ENCODE results near the gene NTSR1.

The NTSR1 gene

GRCh38 chr20:62787321-62787720, 78.7 kb downstream of the NTSR1 start:
- DNase-seq (ENCODE audit: low read depth): no peak

GRCh38 chr20:62787866-62788265, 79.2 kb downstream of the NTSR1 start:
- DNase-seq (ENCODE audit: low read depth): no peak

- no peak for DNase-seq (ENCODE audit: low read depth)
These were observed 80.0 kb downstream of the NTSR1 start for GRCh38 chr20:62788607-62789006.

GRCh38 chr20:62790075-62790474, 81.4 kb downstream of the NTSR1 start:
- DNase-seq (ENCODE audit: low read depth): no peak

GRCh38 chr20:62791301-62792181, 82.9 kb downstream of the NTSR1 start:
- DNase-seq (ENCODE audit: low read depth): no peak

GRCh38 chr20:62792182-62792939, 83.7 kb downstream of the NTSR1 start:
- DNase-seq (ENCODE audit: low read depth): no peak

- no peak for DNase-seq (ENCODE audit: low read depth)
These were observed 84.5 kb downstream of the NTSR1 start for GRCh38 chr20:62792940-62793756.

GRCh38 chr20:62793757-62794006, 85.0 kb downstream of the NTSR1 start:
- DNase-seq (ENCODE audit: low read depth): no peak

- peak; percentile 82 for DNase-seq (ENCODE audit: low read depth)
These were observed 85.5 kb downstream of the NTSR1 start for GRCh38 chr20:62794007-62794724.

GRCh38 chr20:62795023-62795761, 86.6 kb downstream of the NTSR1 start:
- peak; percentile 46 for DNase-seq (ENCODE audit: low read depth)

GRCh38 chr20:62796699-62797491, 88.3 kb downstream of the NTSR1 start:
- no peak for DNase-seq (ENCODE audit: low read depth)

- no peak for DNase-seq (ENCODE audit: low read depth)
These were observed 89.3 kb downstream of the NTSR1 start for GRCh38 chr20:62797671-62798532.

- DNase-seq (ENCODE audit: low read depth): no peak
These were observed 90.4 kb downstream of the NTSR1 start for GRCh38 chr20:62799036-62799435.

- DNase-seq (ENCODE audit: low read depth): no peak
These were observed 90.8 kb downstream of the NTSR1 start for GRCh38 chr20:62799459-62799858.

GRCh38 chr20:62799873-62800272, 91.2 kb downstream of the NTSR1 start:
- DNase-seq (ENCODE audit: low read depth): no peak

- no peak for DNase-seq (ENCODE audit: low read depth)
These were observed 92.0 kb downstream of the NTSR1 start for GRCh38 chr20:62800314-62801259.

GRCh38 chr20:62801284-62802010, 92.8 kb downstream of the NTSR1 start:
- no peak for DNase-seq (ENCODE audit: low read depth)
